ENCODE results near the gene HIC1.

GRCh38 chr17:2060385-2060658 is 5.4 kb downstream of the HIC1 start:
- TF ChIP-seq CTCF (conservative IDR thresholded peaks at IDR 0.05; ENCODE audit: low read depth in 2 of 2) (no peak), EZH2 (IDR thresholded peaks at IDR 0.05; ENCODE audit: low read depth, unreplicated experiment) (no peak)

Measured in GM23338 (cell line).